GM12865 (cell line): ENCODE data around the gene WFDC9.
"Not testable (repeated sequence)": the region's sequence is repeated elsewhere in the genome, so short reads cannot be mapped to it uniquely, and the experiment has no call there.

ENCODE experiments used
- DNase-seq: peaks from one replicate; pipeline ENCODE4 v3.0.0; 2010; ENCODE audit warnings: low read depth
- H3K4me3 ChIP-seq: 2 replicates; pipeline ENCODE4 v1.5.1; 2011; ENCODE audit warnings: mild to moderate bottlenecking, low read depth, low read length, control low read depth
- CTCF ChIP-seq: IDR thresholded peaks from 2 replicates; pipeline ENCODE4 v1.5.1; 2011; ENCODE audit warnings: low read length, control low read depth, low read depth, inconsistent platforms; ENCODE audit not compliant: insufficient read depth; ENCODE audit errors: missing control alignments

WFDC9 gene

DNA sequence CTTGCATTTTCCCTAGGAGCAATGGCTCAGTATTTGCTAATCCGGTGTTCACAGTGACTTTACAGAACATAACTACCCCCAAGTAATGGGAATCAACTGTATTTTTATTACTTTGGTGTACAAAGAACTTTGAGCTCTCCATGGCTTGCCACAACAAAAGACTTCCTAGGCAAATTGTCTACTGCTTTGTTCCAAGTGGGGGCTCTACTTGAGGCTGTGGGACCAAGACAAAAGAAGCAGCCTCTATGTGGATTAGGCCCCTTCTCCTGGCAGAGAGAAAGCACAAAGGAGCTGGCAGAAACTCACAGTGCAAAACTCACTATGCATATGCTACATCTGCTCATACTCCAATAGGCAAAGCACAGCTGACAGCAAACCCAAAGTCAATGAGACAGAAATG, 52.9 kb downstream of the WFDC9 start:
- no peak for DNase-seq
- TF ChIP-seq CTCF: no peak
- H3K4me3 ChIP-seq: no peak overlapping the region

DNA sequence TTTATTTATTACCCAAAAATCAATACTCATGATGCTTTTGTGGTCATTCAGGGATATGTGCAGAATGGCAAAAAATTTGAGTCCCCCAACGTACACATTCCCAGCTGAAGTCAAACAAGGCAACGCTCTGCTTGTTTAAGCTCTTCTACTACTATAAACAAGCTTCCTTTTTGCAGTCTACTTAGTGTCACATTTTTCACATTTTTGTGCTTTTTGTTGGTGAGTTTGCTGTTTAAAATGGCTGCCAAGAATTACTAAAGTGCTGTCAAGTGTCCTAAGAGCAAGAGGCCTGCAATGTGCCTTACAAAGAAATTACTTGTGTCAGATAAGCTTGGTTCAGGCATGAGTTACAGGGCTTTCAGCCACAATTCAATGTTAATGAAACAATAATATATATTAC, 54.1 kb downstream of the WFDC9 start:
- no peak for TF ChIP-seq CTCF
- H3K4me3 ChIP-seq: no peak overlapping the region
- no peak for DNase-seq

DNA sequence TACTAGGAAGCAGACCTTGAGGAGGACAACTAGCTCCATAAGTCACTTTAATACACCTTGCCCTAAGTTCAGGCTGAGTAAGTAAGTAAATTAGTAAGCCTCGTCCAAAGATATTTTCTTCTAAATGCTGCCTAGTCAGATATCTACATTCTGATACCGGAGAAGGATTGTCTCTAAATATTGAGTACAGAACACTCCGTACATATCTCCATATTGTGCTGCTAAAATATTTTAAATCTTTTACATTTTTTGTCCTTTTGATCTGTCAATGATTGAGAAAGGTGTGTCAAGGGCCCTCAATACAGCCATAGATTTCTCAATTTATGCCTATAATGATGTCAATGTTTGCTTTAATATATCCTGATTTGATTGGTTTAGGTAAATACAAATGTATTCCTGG, 55.2 kb downstream of the WFDC9 start:
- no peak for DNase-seq
- H3K4me3 ChIP-seq: no peak overlapping the region
- TF ChIP-seq CTCF: no peak

GRCh38 chr20:45569650-45570049, 61.4 kb downstream of the WFDC9 start:
- not testable (repeated sequence) for DNase-seq, H3K4me3 ChIP-seq

GRCh38 chr20:45564760-45565276, 66.3 kb downstream of the WFDC9 start:
- no peak for DNase-seq
- no peak overlapping the region for H3K4me3 ChIP-seq
- no peak for TF ChIP-seq CTCF
